Measurements from ENCODE around the gene LMO7.

Gene LMO7

DNA sequence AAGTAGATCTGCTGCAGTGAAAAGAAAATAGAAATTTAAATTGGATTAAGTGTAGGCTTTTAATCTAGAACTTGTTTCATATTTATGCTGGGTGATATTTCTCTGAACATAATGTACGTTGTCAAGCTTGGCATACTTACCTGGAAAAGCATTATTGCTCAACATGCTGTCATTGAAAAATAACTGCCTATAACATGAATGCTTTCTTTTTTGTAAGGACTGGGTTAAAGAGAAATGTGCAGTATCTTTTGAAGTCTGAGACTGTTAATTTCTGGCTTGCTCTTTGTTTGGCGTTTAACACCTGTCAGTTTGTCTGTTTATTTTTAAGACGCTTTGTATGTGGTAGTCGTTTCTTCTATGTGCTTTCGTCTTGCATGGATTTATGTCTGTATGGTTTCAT, 175.2 kb downstream of the LMO7 start:
- no CpG with 5 or more reads among the region's 5 CpGs for WGBS (ENCODE audit: extremely low coverage, insufficient coverage, low lambda C conversion rate)
- no peak overlapping the region for H4K8ac ChIP-seq (ENCODE audit: low read depth, low read length)

DNA sequence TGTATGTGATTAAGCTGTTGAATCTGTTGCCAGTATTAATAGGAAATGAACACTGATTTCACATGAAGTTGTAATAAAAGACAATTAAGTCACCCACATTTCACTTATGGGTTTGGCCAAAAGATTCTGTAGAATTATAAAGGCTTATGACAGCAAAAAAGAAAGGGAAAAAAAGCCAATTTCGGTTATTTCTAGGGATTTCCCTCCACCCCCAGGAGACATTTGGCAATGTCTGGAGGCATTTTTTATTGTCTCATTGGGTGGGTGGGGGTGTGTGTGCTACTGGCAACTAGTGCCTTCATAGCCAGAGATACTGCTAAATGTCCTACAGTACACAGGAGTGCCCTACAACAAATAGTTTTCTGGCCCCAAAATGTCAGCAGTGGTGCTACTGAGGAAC, 175.7 kb downstream of the LMO7 start:
- Histone ChIP-seq H2BK15ac (replicated peaks; ENCODE audit: low read depth) (no peak overlapping the region), H3K4ac (ENCODE audit: low read depth, low read length) (no peak overlapping the region), H3K18ac (ENCODE audit: low read length) (no peak overlapping the region), H3K4me3 (ENCODE audit: low read length) (no peak overlapping the region), H3K4me2 (ENCODE audit: low read length) (no peak overlapping the region), H4K8ac (ENCODE audit: low read depth, low read length) (no peak overlapping the region), H2BK5ac (ENCODE audit: low read length) (no peak overlapping the region), H4K5ac (ENCODE audit: low read length) (no peak overlapping the region), H2AK5ac (ENCODE audit: low read length) (no peak overlapping the region), H3K79me1 (ENCODE audit: low read length) (no peaks in the 10 kb centered on the region), H3K27ac (ENCODE audit: low read depth, low read length) (no peak overlapping the region), H3K56ac (ENCODE audit: low read length) (no peak overlapping the region), H2BK120ac (ENCODE audit: low read depth, low read length) (no peak overlapping the region), H3K79me2 (ENCODE audit: control insufficient read depth, insufficient read depth, low read length) (no peaks in the 10 kb centered on the region), H3K36me3 (ENCODE audit: control insufficient read depth, insufficient read depth, low read length) (no peaks in the 10 kb centered on the region), H3K27me3 (ENCODE audit: insufficient read depth, low read length, poor library complexity) (no peaks in the 10 kb centered on the region), H3K9ac (ENCODE audit: low read length) (no peak overlapping the region), H3K4me1 (ENCODE audit: control insufficient read depth, low read depth, low read length) (no peaks in the 10 kb centered on the region), H3K23ac (ENCODE audit: low read length) (no peak overlapping the region)
- DNase-seq: no peak
- WGBS (ENCODE audit: extremely low coverage, insufficient coverage, low lambda C conversion rate): no CpG with 5 or more reads among the region's 1 CpG

More for the DNA sequence above, 175.2 kb downstream of the LMO7 start:
- H3K36me3 ChIP-seq (ENCODE audit: control insufficient read depth, insufficient read depth, low read length): no peaks in the 10 kb centered on the region
- no peak overlapping the region for H3K23ac ChIP-seq (ENCODE audit: low read length)
- H3K27ac ChIP-seq (ENCODE audit: low read depth, low read length): no peak overlapping the region
- no peaks in the 10 kb centered on the region for H3K79me1 ChIP-seq (ENCODE audit: low read length)
- no peak overlapping the region for H2AK5ac ChIP-seq (ENCODE audit: low read length)
- H3K4me2 ChIP-seq (ENCODE audit: low read length): no peak overlapping the region
- no peak overlapping the region for H3K18ac ChIP-seq (ENCODE audit: low read length)
- H2BK5ac ChIP-seq (ENCODE audit: low read length): no peak overlapping the region
- H2BK120ac ChIP-seq (ENCODE audit: low read depth, low read length): no peak overlapping the region
- H3K9ac ChIP-seq (ENCODE audit: low read length): no peak overlapping the region
- no peaks in the 10 kb centered on the region for H3K27me3 ChIP-seq (ENCODE audit: insufficient read depth, low read length, poor library complexity)
- no peak overlapping the region for H3K56ac ChIP-seq (ENCODE audit: low read length)
- H3K79me2 ChIP-seq (ENCODE audit: control insufficient read depth, insufficient read depth, low read length): no peaks in the 10 kb centered on the region
- no peak overlapping the region for H4K5ac ChIP-seq (ENCODE audit: low read length)
- no peak overlapping the region for H2BK15ac ChIP-seq (replicated peaks; ENCODE audit: low read depth)
- H3K4ac ChIP-seq (ENCODE audit: low read depth, low read length): no peak overlapping the region
- H3K4me3 ChIP-seq (ENCODE audit: low read length): no peak overlapping the region
- DNase-seq: no peak
- no peaks in the 10 kb centered on the region for H3K4me1 ChIP-seq (ENCODE audit: control insufficient read depth, low read depth, low read length)

DNA sequence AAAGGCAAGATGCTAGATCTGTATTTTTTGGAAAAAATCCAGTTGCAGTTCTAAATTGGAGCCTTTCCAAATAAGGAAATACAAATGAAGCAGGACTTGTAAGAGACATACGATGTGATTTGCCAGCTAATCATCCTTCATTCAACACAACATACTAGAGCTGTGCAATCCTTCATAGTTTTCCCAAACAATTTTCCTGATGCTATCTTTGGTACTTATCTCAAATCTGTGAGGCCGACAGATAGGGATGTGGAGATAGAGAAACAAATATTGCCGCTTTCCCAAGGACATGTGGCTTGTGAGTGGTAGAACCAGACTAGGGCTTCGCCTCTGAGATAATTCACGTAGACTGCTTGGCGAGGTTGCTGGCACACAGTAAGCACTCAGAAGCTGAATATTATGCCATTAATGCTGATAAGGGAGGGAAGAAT, 176.6 kb downstream of the LMO7 start:
- Histone ChIP-seq H3K79me2 (ENCODE audit: control insufficient read depth, insufficient read depth, low read length) (no peaks in the 10 kb centered on the region), H2BK5ac (ENCODE audit: low read length) (no peak overlapping the region), H3K9ac (ENCODE audit: low read length) (no peak overlapping the region), H3K18ac (ENCODE audit: low read length) (no peak overlapping the region), H2BK120ac (ENCODE audit: low read depth, low read length) (no peak overlapping the region), H4K8ac (ENCODE audit: low read depth, low read length) (no peak overlapping the region), H3K4me1 (ENCODE audit: control insufficient read depth, low read depth, low read length) (no peaks in the 10 kb centered on the region), H3K4me3 (ENCODE audit: low read length) (no peak overlapping the region), H2BK15ac (replicated peaks; ENCODE audit: low read depth) (no peak overlapping the region), H3K79me1 (ENCODE audit: low read length) (no peaks in the 10 kb centered on the region), H3K4me2 (ENCODE audit: low read length) (no peak overlapping the region), H3K27ac (ENCODE audit: low read depth, low read length) (no peak overlapping the region), H3K27me3 (ENCODE audit: insufficient read depth, low read length, poor library complexity) (no peaks in the 10 kb centered on the region), H2AK5ac (ENCODE audit: low read length) (no peak overlapping the region), H3K23ac (ENCODE audit: low read length) (no peak overlapping the region), H3K36me3 (ENCODE audit: control insufficient read depth, insufficient read depth, low read length) (no peaks in the 10 kb centered on the region), H4K5ac (ENCODE audit: low read length) (no peak overlapping the region), H3K4ac (ENCODE audit: low read depth, low read length) (no peak overlapping the region), H3K56ac (ENCODE audit: low read length) (no peak overlapping the region)
- no CpG with 5 or more reads among the region's 6 CpGs for WGBS (ENCODE audit: extremely low coverage, insufficient coverage, low lambda C conversion rate)
- no peak for DNase-seq

DNA sequence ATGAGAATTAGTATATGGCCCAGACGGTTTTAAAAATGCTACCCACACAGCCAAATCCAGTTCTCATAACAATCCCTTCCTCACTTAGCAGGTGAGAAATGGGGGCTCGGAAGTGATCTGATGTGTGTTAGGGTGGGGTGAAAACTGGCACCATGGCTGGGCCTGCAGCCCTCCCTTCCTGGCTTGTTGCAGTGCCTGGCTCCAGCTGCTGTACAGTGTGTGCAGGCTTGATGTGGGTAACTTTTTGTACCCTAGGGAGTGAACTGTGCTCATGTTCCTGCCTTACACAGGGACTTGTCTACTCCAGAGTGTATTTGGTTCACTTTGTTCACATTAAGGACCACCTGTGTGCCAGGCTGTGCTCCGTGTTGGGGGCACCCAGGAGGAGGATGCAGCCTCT, 177.2 kb downstream of the LMO7 start:
- Histone ChIP-seq H3K4me1 (ENCODE audit: control insufficient read depth, low read depth, low read length) (no peaks in the 10 kb centered on the region), H3K4ac (ENCODE audit: low read depth, low read length) (no peak overlapping the region), H3K79me2 (ENCODE audit: control insufficient read depth, insufficient read depth, low read length) (no peaks in the 10 kb centered on the region), H2BK120ac (ENCODE audit: low read depth, low read length) (no peak overlapping the region), H3K36me3 (ENCODE audit: control insufficient read depth, insufficient read depth, low read length) (no peaks in the 10 kb centered on the region), H3K4me3 (ENCODE audit: low read length) (no peak overlapping the region), H2AK5ac (ENCODE audit: low read length) (no peak overlapping the region), H4K8ac (ENCODE audit: low read depth, low read length) (no peak overlapping the region), H3K23ac (ENCODE audit: low read length) (no peak overlapping the region), H3K27me3 (ENCODE audit: insufficient read depth, low read length, poor library complexity) (no peaks in the 10 kb centered on the region), H3K9ac (ENCODE audit: low read length) (no peak overlapping the region), H4K5ac (ENCODE audit: low read length) (no peak overlapping the region), H2BK5ac (ENCODE audit: low read length) (no peak overlapping the region), H3K56ac (ENCODE audit: low read length) (no peak overlapping the region), H3K79me1 (ENCODE audit: low read length) (no peaks in the 10 kb centered on the region), H3K27ac (ENCODE audit: low read depth, low read length) (no peak overlapping the region), H3K4me2 (ENCODE audit: low read length) (no peak overlapping the region), H3K18ac (ENCODE audit: low read length) (no peak overlapping the region), H2BK15ac (replicated peaks; ENCODE audit: low read depth) (no peak overlapping the region)
- DNase-seq: no peak
- no CpG with 5 or more reads among the region's 3 CpGs for WGBS (ENCODE audit: extremely low coverage, insufficient coverage, low lambda C conversion rate)

DNA sequence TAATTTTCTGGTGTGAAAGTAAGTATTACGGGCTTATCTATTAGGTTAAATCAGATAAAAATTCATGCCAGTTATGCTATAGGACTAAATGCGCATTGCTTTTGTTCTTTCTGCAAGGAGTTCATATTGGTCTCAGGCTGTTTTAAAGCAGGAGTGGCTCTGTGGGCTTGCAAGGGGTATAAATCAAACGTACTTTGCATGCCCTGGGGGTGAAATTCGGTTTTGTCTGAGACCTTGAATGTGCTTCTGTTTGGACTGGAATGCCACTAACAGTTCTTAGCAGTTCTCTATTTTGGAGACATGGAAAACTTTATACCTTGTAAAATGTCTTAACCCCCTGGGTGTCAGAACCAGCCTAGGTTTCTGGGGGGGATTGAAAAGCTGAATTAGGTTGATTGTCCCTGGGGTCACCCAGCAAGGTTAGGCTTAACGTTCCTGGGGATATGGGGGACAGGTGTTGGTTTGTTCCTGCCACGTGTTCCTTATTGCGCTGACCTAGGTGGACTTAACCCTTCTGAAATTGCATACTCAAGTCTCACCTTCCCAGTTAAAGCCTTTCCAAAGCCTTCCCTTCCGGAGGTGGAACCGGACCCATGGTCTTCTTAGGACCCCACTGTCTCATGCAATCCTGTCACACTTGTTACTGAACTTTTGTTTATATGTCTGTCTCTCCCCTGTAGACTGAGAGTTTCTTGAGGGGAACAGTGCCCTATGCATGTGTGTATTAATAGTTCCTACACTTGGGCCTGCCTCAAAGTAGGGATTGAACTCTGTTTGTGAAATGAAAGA, 182.2 kb downstream of the LMO7 start:
- H3K79me2 ChIP-seq (ENCODE audit: control insufficient read depth, insufficient read depth, low read length): no peaks in the 10 kb centered on the region
- no peaks in the 10 kb centered on the region for H3K36me3 ChIP-seq (ENCODE audit: control insufficient read depth, insufficient read depth, low read length)
- peak; percentile 32 for DNase-seq
- H2BK5ac ChIP-seq (ENCODE audit: low read length): no peak overlapping the region
- H3K27ac ChIP-seq (ENCODE audit: low read depth, low read length): no peak overlapping the region
- no peak overlapping the region for H3K9ac ChIP-seq (ENCODE audit: low read length)
- H3K4me3 ChIP-seq (ENCODE audit: low read length): no peak overlapping the region
- no peak overlapping the region for H2BK120ac ChIP-seq (ENCODE audit: low read depth, low read length)
- no peaks in the 10 kb centered on the region for H3K79me1 ChIP-seq (ENCODE audit: low read length)
- no peak overlapping the region for H3K56ac ChIP-seq (ENCODE audit: low read length)
- H3K4me1 ChIP-seq (ENCODE audit: control insufficient read depth, low read depth, low read length): peaks cover 2% of the 10 kb centered on the region
- no peak overlapping the region for H4K5ac ChIP-seq (ENCODE audit: low read length)
- H3K23ac ChIP-seq (ENCODE audit: low read length): peak overlapping the region; percentile 6
- H2BK15ac ChIP-seq (replicated peaks; ENCODE audit: low read depth): no peak overlapping the region
- H3K18ac ChIP-seq (ENCODE audit: low read length): no peak overlapping the region
- no peak overlapping the region for H3K4me2 ChIP-seq (ENCODE audit: low read length)
- no peak overlapping the region for H4K8ac ChIP-seq (ENCODE audit: low read depth, low read length)
- H2AK5ac ChIP-seq (ENCODE audit: low read length): no peak overlapping the region
- no peak overlapping the region for H3K4ac ChIP-seq (ENCODE audit: low read depth, low read length)
- no CpG with 5 or more reads among the region's 9 CpGs for WGBS (ENCODE audit: extremely low coverage, insufficient coverage, low lambda C conversion rate)
- H3K27me3 ChIP-seq (ENCODE audit: insufficient read depth, low read length, poor library complexity): no peaks in the 10 kb centered on the region

DNA sequence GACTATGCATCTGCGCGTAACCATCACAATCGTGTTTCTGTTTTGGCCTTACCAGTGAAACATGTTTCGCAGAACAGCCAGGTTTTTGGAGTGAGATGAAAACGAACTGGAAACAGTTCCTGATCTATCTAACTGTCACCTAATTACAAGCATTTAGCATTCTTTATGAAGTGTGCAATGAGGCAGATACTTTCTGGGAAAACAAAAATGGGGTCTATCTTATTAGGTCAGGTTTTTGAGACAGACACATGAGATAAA, 182.8 kb downstream of the LMO7 start:
- no peaks in the 10 kb centered on the region for H3K36me3 ChIP-seq (ENCODE audit: control insufficient read depth, insufficient read depth, low read length)
- no peak overlapping the region for H3K4ac ChIP-seq (ENCODE audit: low read depth, low read length)
- H3K56ac ChIP-seq (ENCODE audit: low read length): no peak overlapping the region
- no peak overlapping the region for H2AK5ac ChIP-seq (ENCODE audit: low read length)
- peaks cover 2% of the 10 kb centered on the region for H3K4me1 ChIP-seq (ENCODE audit: control insufficient read depth, low read depth, low read length)
- H3K79me1 ChIP-seq (ENCODE audit: low read length): no peaks in the 10 kb centered on the region
- no peak overlapping the region for H3K18ac ChIP-seq (ENCODE audit: low read length)
- no peak overlapping the region for H2BK15ac ChIP-seq (replicated peaks; ENCODE audit: low read depth)
- no CpG with 5 or more reads among the region's 5 CpGs for WGBS (ENCODE audit: extremely low coverage, insufficient coverage, low lambda C conversion rate)
- H3K9ac ChIP-seq (ENCODE audit: low read length): no peak overlapping the region
- no peaks in the 10 kb centered on the region for H3K79me2 ChIP-seq (ENCODE audit: control insufficient read depth, insufficient read depth, low read length)
- no peak overlapping the region for H3K4me3 ChIP-seq (ENCODE audit: low read length)
- DNase-seq: no peak
- H3K27me3 ChIP-seq (ENCODE audit: insufficient read depth, low read length, poor library complexity): no peaks in the 10 kb centered on the region
- no peak overlapping the region for H4K5ac ChIP-seq (ENCODE audit: low read length)
- no peak overlapping the region for H2BK120ac ChIP-seq (ENCODE audit: low read depth, low read length)
- H3K23ac ChIP-seq (ENCODE audit: low read length): no peak overlapping the region
- no peak overlapping the region for H3K4me2 ChIP-seq (ENCODE audit: low read length)
- H3K27ac ChIP-seq (ENCODE audit: low read depth, low read length): no peak overlapping the region
- no peak overlapping the region for H4K8ac ChIP-seq (ENCODE audit: low read depth, low read length)
- H2BK5ac ChIP-seq (ENCODE audit: low read length): no peak overlapping the region
